IMR-90 (cell line): ENCODE results near the gene OR10W1. TPM values are rescaled to one million over a fixed set of nuclear protein-coding genes. Genes with fewer than 3 reads are reported as not detected.
A peak's percentile ranks its signal among the peaks of the same experiment; 100 is the strongest.

Source experiments
- ATAC-seq: fragments of 200-7000 bp; cut with Tn5 transposase; 2 replicates; pipeline ENCODE4 v1.9.1; 2020; ENCODE audit warnings: low read depth, mild to moderate bottlenecking, moderate library complexity
- BruUV-seq: library from RNA; stranded (reverse); fragments of 400-500 nt; replicated peaks from 2 replicates; lab custom pipeline; 2021; lab: Mats Ljungman, UMichigan
- CTCF ChIA-PET: fragments of 300-600 bp; formaldehyde crosslinking; extraction: SDS; loops from one replicate; lab custom pipeline; 2021; ENCODE audit warnings: antibody characterized with exemption; lab: Yijun Ruan, JAX
- POLR2A ChIA-PET: fragments of 300-600 bp; sonication (Branson Sonifier 250); formaldehyde crosslinking; loops from one replicate; lab custom pipeline; 2022; ENCODE audit warnings: antibody characterized with exemption; ENCODE audit not compliant: unreplicated experiment; lab: Charles Lee
- DNase-seq: peaks from one replicate; pipeline ENCODE4 v3.0.0; 2013
- H2AFZ ChIP-seq: replicated peaks from 2 replicates; pipeline ENCODE3; 2013; ENCODE audit warnings: low read length, mild to moderate bottlenecking; ENCODE audit not compliant: poor library complexity
- H2AK5ac ChIP-seq: 2 replicates; pipeline ENCODE4 v1.6.1; 2013; ENCODE audit warnings: low read depth, low read length, inconsistent platforms
- H2AK9ac ChIP-seq: replicated peaks from 2 replicates; pipeline ENCODE3; 2013; ENCODE audit warnings: mild to moderate bottlenecking, low read depth, low read length, moderate library complexity; ENCODE audit not compliant: poor library complexity
- H2BK120ac ChIP-seq: 2 replicates; pipeline ENCODE4 v1.6.1; 2013; ENCODE audit warnings: low read depth, low read length, inconsistent platforms
- H2BK15ac ChIP-seq: 3 replicates; pipeline ENCODE4 v1.6.1; 2013; ENCODE audit warnings: low read depth, low read length, inconsistent platforms
- H2BK20ac ChIP-seq: 2 replicates; pipeline ENCODE4 v1.6.1; 2013; ENCODE audit warnings: low read depth, mild to moderate bottlenecking, inconsistent platforms, low read length, moderate library complexity
- H2BK5ac ChIP-seq: 2 replicates; pipeline ENCODE4 v1.6.1; 2013; ENCODE audit warnings: mild to moderate bottlenecking, low read depth, low read length, inconsistent platforms; ENCODE audit not compliant: poor library complexity, severe bottlenecking
- H3K14ac ChIP-seq: replicated peaks from 2 replicates; pipeline ENCODE4 v1.6.1; 2013; ENCODE audit warnings: low read depth, low read length, inconsistent platforms
- H3K18ac ChIP-seq: 2 replicates; pipeline ENCODE4 v1.6.1; 2013; ENCODE audit warnings: low read depth, low read length, control low read depth
- H3K23ac ChIP-seq: 2 replicates; pipeline ENCODE4 v1.6.1; 2013; ENCODE audit warnings: low read depth, low read length, inconsistent platforms
- H3K27ac ChIP-seq: 2 replicates; pipeline ENCODE4 v1.5.1; 2013; ENCODE audit warnings: mild to moderate bottlenecking, control low read depth, low read length; ENCODE audit not compliant: insufficient read depth
- H3K27me3 ChIP-seq: 2 replicates; pipeline ENCODE4 v1.6.1; 2013; ENCODE audit warnings: low read length; ENCODE audit not compliant: control insufficient read depth, insufficient read depth
- H3K36me3 ChIP-seq: 2 replicates; pipeline ENCODE4 v1.6.1; 2013; ENCODE audit warnings: low read length, mixed read lengths; ENCODE audit not compliant: control insufficient read depth, insufficient read depth
- H3K4ac ChIP-seq: 2 replicates; pipeline ENCODE4 v1.6.1; 2013; ENCODE audit warnings: low read depth, low read length, inconsistent platforms
- H3K4me1 ChIP-seq: 2 replicates; pipeline ENCODE4 v1.6.1; 2013; ENCODE audit warnings: low read length, mixed read lengths; ENCODE audit not compliant: control insufficient read depth, insufficient read depth
- H3K4me2 ChIP-seq: 2 replicates; pipeline ENCODE4 v1.6.1; 2013; ENCODE audit warnings: low read depth, mild to moderate bottlenecking, control low read depth, low read length, moderate library complexity
- H3K4me3 ChIP-seq: 2 replicates; pipeline ENCODE4 v1.5.1; 2013; ENCODE audit warnings: low read depth, mild to moderate bottlenecking, control low read depth, low read length, moderate library complexity; ENCODE audit not compliant: insufficient read depth
- H3K56ac ChIP-seq: 2 replicates; pipeline ENCODE4 v1.6.1; 2013; ENCODE audit warnings: low read length, inconsistent platforms; ENCODE audit not compliant: insufficient read depth; ENCODE audit errors: extremely low read depth
- H3K79me1 ChIP-seq, 2 experiments: 2 replicates each; pipeline ENCODE4 v1.6.1; 2013; ENCODE audit warnings: low read length in 2 of 2, inconsistent platforms in 1 of 2, low read depth in 1 of 2
- H3K9ac ChIP-seq: 2 replicates; pipeline ENCODE4 v1.6.1; 2013; ENCODE audit warnings: low read depth, low read length, control low read depth
- H3K9me1 ChIP-seq: 2 replicates; pipeline ENCODE4 v1.6.1; 2013; ENCODE audit warnings: low read length, inconsistent platforms; ENCODE audit not compliant: insufficient read depth
- H3K9me3 ChIP-seq: 2 replicates; pipeline ENCODE4 v1.6.1; 2013; ENCODE audit warnings: low read length; ENCODE audit not compliant: control insufficient read depth, insufficient read depth
- H4K20me1 ChIP-seq: 2 replicates; pipeline ENCODE4 v1.6.1; 2013; ENCODE audit warnings: low read length, inconsistent platforms; ENCODE audit not compliant: insufficient read depth
- H4K5ac ChIP-seq: 2 replicates; pipeline ENCODE4 v1.6.1; 2013; ENCODE audit warnings: mild to moderate bottlenecking, low read depth, low read length, control low read depth
- H4K8ac ChIP-seq, 2 experiments: 2 replicates each; pipeline ENCODE4 v1.6.1; 2013; ENCODE audit warnings: low read depth in 2 of 2, low read length in 2 of 2, control low read depth in 1 of 2, inconsistent platforms in 1 of 2
- H4K91ac ChIP-seq: 2 replicates; pipeline ENCODE4 v1.6.1; 2013; ENCODE audit warnings: low read depth, low read length, inconsistent platforms; ENCODE audit not compliant: insufficient read depth
- BHLHE40 ChIP-seq: fragments of 150-350 bp; IDR thresholded peaks from 2 replicates; pipeline ENCODE4 v1.6.1; 2016; ENCODE audit warnings: mild to moderate bottlenecking, low read depth, low read length
- CEBPB ChIP-seq: IDR thresholded peaks from 2 replicates; pipeline ENCODE4 v1.6.1; 2012; ENCODE audit warnings: low read depth, low read length, improper control_type of control experiment
- CHD1 ChIP-seq: IDR thresholded peaks from 2 replicates; pipeline ENCODE4 v1.6.1; 2012; ENCODE audit warnings: low read depth, low read length, improper control_type of control experiment
- FOS ChIP-seq: fragments of 150-350 bp; IDR thresholded peaks from 2 replicates; pipeline ENCODE4 v1.6.1; 2016; ENCODE audit warnings: low read depth, low read length
- MXI1 ChIP-seq: IDR thresholded peaks from 2 replicates; pipeline ENCODE4 v1.6.1; 2012; ENCODE audit warnings: low read depth, mild to moderate bottlenecking, low read length, moderate library complexity, borderline replicate concordance
- NFE2L2 ChIP-seq: fragments of 150-350 bp; IDR thresholded peaks from 2 replicates; pipeline ENCODE4 v1.6.1; 2016; ENCODE audit warnings: low read depth, mild to moderate bottlenecking, low read length
- RAD21 ChIP-seq: IDR thresholded peaks from 2 replicates; pipeline ENCODE4 v1.6.1; 2012; ENCODE audit warnings: low read length, improper control_type of control experiment
- WGBS, 2 experiments: methylation state at CpG; one replicate each; pipeline versions ENCODE4 v1.1.5 to v1.1.7; 2013; ENCODE audit warnings: missing lambda C conversion rate in 2 of 2; ENCODE audit not compliant: insufficient read length in 1 of 2; ENCODE audit errors: extremely low coverage in 2 of 2; 5-methylcytosine and 5-hydroxymethylcytosine counted together
- dilution Hi-C: fragments of 300-500 bp; cut with HindIII; formaldehyde crosslinking; loops from one replicate; pipeline ENCODE4 v1.14.3; 2018; ENCODE audit warnings: low sequenced_read_pairs; ENCODE audit not compliant: unreplicated experiment
- in situ Hi-C: fragments of 300-500 bp; cut with MboI; formaldehyde crosslinking; loops from 3 replicates; pipeline ENCODE4 v1.14.3; 2019; ENCODE audit warnings: low sequenced_read_pairs, inconsistent platforms, mixed read lengths
- intact Hi-C: fragments of 100-400 bp; cut with micrococcal nuclease; formaldehyde crosslinking; loops from 2 replicates; pipeline ENCODE4 v1.10.0; 2022
- polyA plus RNA-seq, 3 experiments: library from polyadenylated mRNA; depleted of rRNA; stranded (reverse); fragments of >200 nt; gene quantifications; 2 replicates each; pipeline ENCODE4 v1.2.3, GENCODE V29; 2012; ENCODE audit warnings: low replicate concordance in 1 of 3
- total RNA-seq: library from RNA; depleted of rRNA; stranded (reverse); fragments of >200 nt; gene quantifications from 2 replicates; pipeline ENCODE4 v1.2.3, GENCODE V29; 2012
- TF ChIP-seq, protein P1 (sequence below): conservative IDR thresholded peaks from 2 replicates; pipeline ENCODE4 v1.5.1; 2012; ENCODE audit warnings: mild to moderate bottlenecking, low read depth, low read length, improper control_type of control experiment
- TF ChIP-seq, protein P2 (sequence below): fragments of 150-350 bp; IDR thresholded peaks from 2 replicates; pipeline ENCODE4 v1.6.1; 2017; ENCODE audit warnings: mild to moderate bottlenecking, antibody characterized with exemption, low read length, low read depth

The OR10W1 gene
- total and polyA plus RNA-seq, 2 of the 4 experiments (the other 2 are of a cell fraction) = not detected

DNA sequence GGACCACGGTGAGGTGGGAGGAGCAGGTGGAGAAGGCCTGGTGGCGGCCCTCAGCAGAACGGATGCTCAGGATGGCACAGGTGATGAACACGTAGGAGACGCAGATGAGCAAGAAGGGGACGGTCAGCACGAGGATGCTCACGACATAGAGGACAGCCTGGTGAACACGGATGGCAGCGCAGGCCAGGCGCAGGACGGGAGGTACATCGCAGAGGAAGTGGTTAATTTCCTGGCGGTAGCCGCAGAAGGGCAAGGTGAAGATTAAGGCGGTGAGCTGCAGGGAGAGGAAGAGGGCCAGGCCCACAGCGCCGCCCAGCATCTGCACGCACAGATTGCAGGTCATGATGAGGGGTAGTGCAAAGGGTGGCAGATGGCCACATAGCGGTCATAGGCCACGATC is 24.0 kb upstream of the OR10W1 start:
- H2AK9ac ChIP-seq = no peak overlapping the region
- no peak overlapping the region for H3K23ac ChIP-seq
- no peak overlapping the region for H3K4me3 ChIP-seq
- peaks cover 2% of the 10 kb centered on the region for H3K9me3 ChIP-seq
- H3K36me3 ChIP-seq = no peaks in the 10 kb centered on the region
- H4K91ac ChIP-seq = no peak overlapping the region; the same call in 1 of the 2 replicates
- no peak overlapping the region for H3K9ac ChIP-seq
- H3K4me2 ChIP-seq = no peak overlapping the region
- H2AFZ ChIP-seq = no peak overlapping the region
- DNase-seq (no peak), ATAC-seq (no peak)
- no peak overlapping the region for H4K5ac ChIP-seq
- no peaks in the 10 kb centered on the region; the same call in 1 of the 2 replicates for H3K4me1 ChIP-seq
- H3K4ac ChIP-seq = no peak overlapping the region
- TF ChIP-seq, protein P1, sequence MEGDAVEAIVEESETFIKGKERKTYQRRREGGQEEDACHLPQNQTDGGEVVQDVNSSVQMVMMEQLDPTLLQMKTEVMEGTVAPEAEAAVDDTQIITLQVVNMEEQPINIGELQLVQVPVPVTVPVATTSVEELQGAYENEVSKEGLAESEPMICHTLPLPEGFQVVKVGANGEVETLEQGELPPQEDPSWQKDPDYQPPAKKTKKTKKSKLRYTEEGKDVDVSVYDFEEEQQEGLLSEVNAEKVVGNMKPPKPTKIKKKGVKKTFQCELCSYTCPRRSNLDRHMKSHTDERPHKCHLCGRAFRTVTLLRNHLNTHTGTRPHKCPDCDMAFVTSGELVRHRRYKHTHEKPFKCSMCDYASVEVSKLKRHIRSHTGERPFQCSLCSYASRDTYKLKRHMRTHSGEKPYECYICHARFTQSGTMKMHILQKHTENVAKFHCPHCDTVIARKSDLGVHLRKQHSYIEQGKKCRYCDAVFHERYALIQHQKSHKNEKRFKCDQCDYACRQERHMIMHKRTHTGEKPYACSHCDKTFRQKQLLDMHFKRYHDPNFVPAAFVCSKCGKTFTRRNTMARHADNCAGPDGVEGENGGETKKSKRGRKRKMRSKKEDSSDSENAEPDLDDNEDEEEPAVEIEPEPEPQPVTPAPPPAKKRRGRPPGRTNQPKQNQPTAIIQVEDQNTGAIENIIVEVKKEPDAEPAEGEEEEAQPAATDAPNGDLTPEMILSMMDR = no peak
- no peak for TF ChIP-seq CHD1
- TF ChIP-seq NFE2L2 = no peak
- TF ChIP-seq, protein P2, sequence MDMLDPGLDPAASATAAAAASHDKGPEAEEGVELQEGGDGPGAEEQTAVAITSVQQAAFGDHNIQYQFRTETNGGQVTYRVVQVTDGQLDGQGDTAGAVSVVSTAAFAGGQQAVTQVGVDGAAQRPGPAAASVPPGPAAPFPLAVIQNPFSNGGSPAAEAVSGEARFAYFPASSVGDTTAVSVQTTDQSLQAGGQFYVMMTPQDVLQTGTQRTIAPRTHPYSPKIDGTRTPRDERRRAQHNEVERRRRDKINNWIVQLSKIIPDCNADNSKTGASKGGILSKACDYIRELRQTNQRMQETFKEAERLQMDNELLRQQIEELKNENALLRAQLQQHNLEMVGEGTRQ = no peak
- TF ChIP-seq RAD21 = no peak
- TF ChIP-seq FOS = no peak
- no peak for TF ChIP-seq CEBPB
- TF ChIP-seq BHLHE40 = no peak
- no peak for TF ChIP-seq MXI1
- dilution Hi-C loops (no loop called here), intact Hi-C loops (no loop called here), in situ Hi-C loops (no loop called here)
- no TSS peak for BruUV-seq
- ChIA-PET POLR2A (no interaction called here), CTCF (no interaction called here)
- no peak overlapping the region for H3K18ac ChIP-seq
- H3K27me3 ChIP-seq = no peaks in the 10 kb centered on the region
- H4K20me1 ChIP-seq = no peaks in the 10 kb centered on the region
- H2BK120ac ChIP-seq = no peak overlapping the region
- H2BK15ac ChIP-seq = no peak overlapping the region
- 88% methylated on average over 20 of the region's 21 CpGs; no CpG with 5 or more reads in 1 of the 2 experiments for WGBS, 2 experiments
- no peak overlapping the region for H3K27ac ChIP-seq
- no peak overlapping the region for H2BK5ac ChIP-seq
- H4K8ac ChIP-seq = no peak overlapping the region
- no peak overlapping the region for H2BK20ac ChIP-seq
- H3K9me1 ChIP-seq = no peaks in the 10 kb centered on the region
- no peak overlapping the region for H3K14ac ChIP-seq
- no peaks in the 10 kb centered on the region for H3K79me1 ChIP-seq
- H2AK5ac ChIP-seq = peak overlapping the region; percentile 33; the same call in 1 of the 2 replicates
- no peak overlapping the region for H3K56ac ChIP-seq
